RWPE1 (cell line): ENCODE measurements around the gene MEIOB.
A peak's percentile ranks its signal among the peaks of the same experiment; 100 is the strongest.
"Not testable (repeated sequence)": the region's sequence is repeated elsewhere in the genome, so short reads cannot be mapped to it uniquely, and the experiment has no call there.

Source experiments
- CTCF ChIA-PET: fragments of 350-600 bp; sonication (Branson Sonifier 250); formaldehyde crosslinking; extraction: SDS; loops from one replicate; lab custom pipeline; 2021; lab: Yijun Ruan, JAX
- POLR2A ChIA-PET: fragments of 400-600 bp; formaldehyde crosslinking; extraction: SDS; loops from one replicate; lab custom pipeline; 2020; ENCODE audit warnings: antibody characterized with exemption; ENCODE audit not compliant: low non-redundant PET; lab: Yijun Ruan, JAX
- DNase-seq: peaks from one replicate; pipeline ENCODE4 v3.0.0; 2012; ENCODE audit warnings: low spot score
- H3K27ac ChIP-seq: fragments of 450-650 bp; 2 replicates; pipeline ENCODE4 v1.5.1; 2017
- CTCF ChIP-seq: fragments of 450-650 bp; conservative IDR thresholded peaks from 2 replicates; pipeline ENCODE4 v1.5.1; 2017; ENCODE audit warnings: low read depth, mild to moderate bottlenecking

Gene MEIOB

GRCh38 chr16:1878256-1878655 lies 6.3 kb upstream of the MEIOB start:
- DNase-seq: no peak
- CTCF ChIA-PET: interaction anchor here (0.6 kb wide), 1 partner anchor 10 kb away, joined by 4 read pairs; no protein-coding TSS in a partner anchor
- H3K27ac ChIP-seq: no peak overlapping the region
- no peak for TF ChIP-seq CTCF
- POLR2A ChIA-PET: no interaction called here

GRCh38 chr16:1877804-1878203 lies 5.8 kb upstream of the MEIOB start:
- DNase-seq: no peak
- CTCF ChIA-PET: no interaction called here
- TF ChIP-seq CTCF: no peak
- POLR2A ChIA-PET: interaction anchor here (0.6 kb wide), 1 partner anchor 56 kb away, joined by 4 read pairs; no protein-coding TSS in a partner anchor
- H3K27ac ChIP-seq: no peak overlapping the region

- no peak overlapping the region for H3K27ac ChIP-seq
- ChIA-PET POLR2A (interaction anchor here (0.6 kb wide), 1 partner anchor 57 kb away, joined by 4 read pairs; no protein-coding TSS in a partner anchor), CTCF (no interaction called here)
- DNase-seq: no peak
- TF ChIP-seq CTCF: no peak
Observed at GRCh38 chr16:1877089-1877488, 5.1 kb upstream of the MEIOB start.

GRCh38 chr16:1876468-1876867 lies 4.5 kb upstream of the MEIOB start:
- H3K27ac ChIP-seq: no peak overlapping the region
- DNase-seq: no peak
- ChIA-PET POLR2A (no interaction called here), CTCF (interaction anchor here (0.6 kb wide), 1 partner anchor 26 kb away, joined by 3 read pairs; no protein-coding TSS in a partner anchor)
- no peak for TF ChIP-seq CTCF

GRCh38 chr16:1876066-1876465 lies 4.1 kb upstream of the MEIOB start:
- POLR2A ChIA-PET: not testable (repeated sequence)

GRCh38 chr16:1874854-1875253 lies 2.9 kb upstream of the MEIOB start:
- ChIA-PET POLR2A (interaction anchor here (0.6 kb wide), 1 partner anchor 51 kb away, joined by 4 read pairs; no protein-coding TSS in a partner anchor), CTCF (interaction anchor here (0.5 to 0.8 kb wide), 2 partner anchors 11 to 514 kb away, joined by 3 read pairs; no protein-coding TSS in a partner anchor)
- no peak overlapping the region for H3K27ac ChIP-seq
- TF ChIP-seq CTCF: no peak
- DNase-seq: no peak

More at GRCh38 chr16:1876066-1876465, 4.1 kb upstream of the MEIOB start:
- H3K27ac ChIP-seq, DNase-seq: not testable (repeated sequence)
- CTCF ChIA-PET: interaction anchor here (0.6 kb wide), 1 partner anchor 27 kb away, joined by 3 read pairs; no protein-coding TSS in a partner anchor

GRCh38 chr16:1870365-1871082 lies 1.4 kb downstream of the MEIOB start:
- CTCF ChIA-PET: interaction anchor here (0.5 to 1.4 kb wide), 4 partner anchors 25 to 59 kb away, joined by 3 to 6 read pairs (median 4); no protein-coding TSS in a partner anchor
- peak overlapping the region; percentile 56; the same call in 1 of the 2 replicates for H3K27ac ChIP-seq
- TF ChIP-seq CTCF: no peak
- DNase-seq: peak; percentile 50
- POLR2A ChIA-PET: interaction anchor here (0.6 kb wide), 1 partner anchor 43 kb away, joined by 4 read pairs; no protein-coding TSS in a partner anchor
